IPS-18c (cell line): ENCODE measurements around the gene LYRM9.
"Not testable (repeated sequence)": the region's sequence is repeated elsewhere in the genome, so short reads cannot be mapped to it uniquely, and the experiment has no call there.

Source experiments
- H3K4me3 ChIP-seq: 2 replicates; pipeline ENCODE4 v1.7.0; 2013; ENCODE audit warnings: low read depth, mild to moderate bottlenecking, low read length, moderate library complexity; ENCODE audit not compliant: insufficient read depth
- H3K9me3 ChIP-seq: one replicate; pipeline ENCODE4 v1.6.1; 2013; ENCODE audit warnings: mild to moderate bottlenecking, low read length, moderate library complexity; ENCODE audit not compliant: control insufficient read depth, insufficient read depth

LYRM9 gene

DNA sequence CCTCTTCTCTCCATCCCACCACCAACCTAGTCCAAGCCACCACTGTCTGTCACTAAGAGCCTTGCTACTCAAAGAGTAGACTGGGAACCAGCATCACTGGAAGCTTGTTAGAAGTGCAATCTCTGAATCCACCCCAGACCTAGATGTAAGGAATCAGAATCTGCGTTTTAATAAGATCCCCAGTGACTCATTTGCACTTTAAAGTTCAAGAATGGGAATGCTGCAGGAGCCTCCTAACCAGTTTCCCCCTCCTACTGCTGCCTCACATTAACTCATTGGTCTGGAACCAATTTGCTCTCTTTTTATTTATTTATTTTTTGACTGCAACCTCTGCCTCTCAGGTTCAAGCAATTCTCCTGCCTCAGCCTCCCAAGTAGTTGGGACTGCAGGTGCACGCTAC is 19.8 kb upstream of the LYRM9 start:
- no peaks in the 10 kb centered on the region for H3K9me3 ChIP-seq
- H3K4me3 ChIP-seq = no peak overlapping the region

DNA sequence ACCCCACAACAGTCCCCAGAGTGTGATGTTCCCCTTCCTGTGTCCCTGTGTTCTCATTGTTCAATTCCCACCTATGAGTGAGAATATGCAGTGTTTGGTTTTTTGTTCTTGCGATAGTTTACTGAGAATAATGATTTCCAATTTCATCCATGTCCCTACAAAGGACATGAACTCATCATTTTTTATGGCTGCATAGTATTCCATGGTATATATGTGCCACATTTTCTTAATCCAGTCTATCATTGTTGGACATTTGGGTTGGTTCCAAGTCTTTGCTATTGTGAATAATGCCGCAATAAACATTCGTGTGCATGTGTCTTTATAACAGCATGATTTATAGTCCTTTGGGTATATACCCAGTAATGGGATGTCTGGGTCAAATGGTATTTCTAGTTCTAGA is 19.1 kb upstream of the LYRM9 start:
- H3K9me3 ChIP-seq, H3K4me3 ChIP-seq: not testable (repeated sequence)

GRCh38 chr17:27907976-27908558 is 14.9 kb upstream of the LYRM9 start:
- H3K4me3 ChIP-seq = no peak overlapping the region
- no peaks in the 10 kb centered on the region for H3K9me3 ChIP-seq

GRCh38 chr17:27906623-27907022 is 13.5 kb upstream of the LYRM9 start:
- Histone ChIP-seq H3K4me3 (no peak overlapping the region), H3K9me3 (no peaks in the 10 kb centered on the region)

DNA sequence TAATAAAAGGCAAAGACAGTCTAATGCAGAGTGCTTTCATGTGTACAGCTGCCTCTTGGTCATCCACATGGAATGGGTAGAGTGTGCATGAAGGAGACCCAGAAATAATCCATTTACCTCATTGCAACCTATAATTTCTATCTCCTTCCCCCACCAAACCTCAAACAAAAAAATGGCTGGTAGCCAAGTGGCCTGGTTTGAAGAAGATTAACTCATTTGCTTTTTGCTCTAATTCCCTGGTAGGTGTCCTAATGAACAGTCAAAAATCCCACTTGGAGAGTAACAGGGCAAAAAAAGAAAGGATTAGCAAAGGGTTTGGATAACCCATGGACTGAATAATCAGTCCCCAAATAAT is 13.0 kb upstream of the LYRM9 start:
- H3K9me3 ChIP-seq = no peaks in the 10 kb centered on the region
- H3K4me3 ChIP-seq = no peak overlapping the region

DNA sequence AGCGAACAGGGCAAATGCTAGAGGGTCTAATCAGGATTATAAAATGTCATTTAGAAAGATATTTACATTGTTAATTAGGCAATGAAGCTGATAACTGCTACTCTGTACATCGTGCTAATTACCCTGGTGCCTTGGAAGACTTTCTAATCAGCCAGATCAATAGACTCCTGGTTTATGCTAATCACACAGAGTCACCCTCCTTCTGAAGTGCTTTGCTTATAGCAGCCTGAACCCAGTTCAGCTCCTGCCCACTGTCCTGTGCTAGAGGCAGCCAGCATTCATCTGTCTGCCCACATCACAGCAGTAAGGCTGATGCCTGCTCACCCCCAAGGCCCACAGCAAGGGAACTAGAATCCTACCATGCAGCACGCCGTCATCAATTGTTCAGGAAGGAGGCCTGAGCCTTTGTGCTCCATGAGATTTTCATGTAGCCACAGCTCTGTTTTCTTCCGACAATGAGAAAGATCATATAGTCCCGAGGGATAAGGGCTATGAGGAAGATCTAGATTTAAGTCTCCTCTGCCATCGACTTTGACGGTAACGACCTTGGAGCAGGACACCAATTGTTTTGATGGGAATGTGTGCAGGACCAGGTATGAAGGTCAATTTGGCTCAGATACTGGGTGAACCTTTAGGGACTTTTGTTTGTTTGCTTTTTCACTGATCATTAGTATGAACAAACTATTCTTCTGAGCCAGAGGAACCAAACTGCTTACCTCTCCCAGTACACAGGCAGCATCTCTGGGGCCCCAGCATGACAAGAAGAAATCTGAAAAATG is 12.5 kb upstream of the LYRM9 start:
- H3K4me3 ChIP-seq = no peak overlapping the region
- H3K9me3 ChIP-seq = no peaks in the 10 kb centered on the region

DNA sequence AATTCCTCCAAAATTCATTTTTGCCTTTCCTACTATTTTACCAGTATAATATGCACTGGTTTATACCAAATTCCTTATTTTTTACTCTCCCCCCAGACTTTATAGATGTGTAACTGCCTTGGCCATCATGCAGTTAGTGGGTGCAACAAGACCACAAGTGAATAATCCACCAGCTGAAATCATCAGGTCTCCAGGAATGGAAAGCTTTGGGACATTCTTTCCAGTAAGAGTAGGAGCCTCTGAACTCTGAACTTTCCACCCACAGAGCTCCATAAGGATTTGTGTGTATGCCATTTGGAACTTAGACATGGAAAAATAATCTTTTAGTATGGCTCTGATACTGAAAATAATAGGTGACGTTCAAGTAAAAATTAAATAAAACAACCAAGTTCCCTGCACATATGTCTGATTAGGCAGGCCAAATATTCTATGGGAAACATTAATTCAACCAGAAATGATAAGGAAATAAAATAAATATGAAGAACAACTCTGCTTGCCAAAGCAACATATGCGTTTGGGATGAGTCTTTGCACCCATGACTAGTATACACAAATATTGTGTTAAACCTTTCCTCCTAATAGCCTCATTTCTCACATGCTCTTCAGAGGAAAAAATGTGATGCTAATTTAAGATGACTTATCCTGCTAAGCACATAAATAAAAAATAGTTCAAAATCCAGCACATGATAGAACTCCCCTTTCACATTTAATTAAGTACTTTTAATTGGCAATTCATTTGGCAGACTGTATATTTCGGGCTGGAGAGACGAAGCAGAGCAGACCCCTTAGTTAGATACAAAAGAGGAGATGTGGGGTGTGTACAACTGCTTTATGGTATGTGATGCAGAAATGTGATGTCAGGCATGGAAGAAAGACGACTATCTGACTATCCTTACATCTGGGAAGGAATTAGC is 11.6 kb upstream of the LYRM9 start:
- Histone ChIP-seq H3K9me3 (no peaks in the 10 kb centered on the region), H3K4me3 (no peak overlapping the region)

DNA sequence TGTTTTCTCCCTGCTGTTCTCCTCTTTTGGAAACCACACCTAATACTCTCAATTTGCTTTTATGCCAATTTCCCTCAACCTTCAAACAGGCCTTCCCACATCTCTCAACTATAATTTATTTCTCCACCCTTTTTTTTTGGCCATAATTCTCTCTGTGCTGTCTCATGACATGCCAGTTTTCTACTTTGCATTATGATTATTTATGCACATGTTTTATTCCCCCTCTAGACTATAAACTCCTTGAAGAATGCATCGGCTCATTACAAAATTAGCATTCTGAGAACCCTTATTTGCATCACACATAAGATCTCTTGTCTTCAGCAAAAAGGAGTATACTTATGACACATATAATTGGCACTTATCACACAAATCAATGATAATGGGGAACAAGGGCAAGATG is 10.9 kb upstream of the LYRM9 start:
- no peaks in the 10 kb centered on the region for H3K9me3 ChIP-seq
- H3K4me3 ChIP-seq = no peak overlapping the region

- Histone ChIP-seq H3K4me3 (no peak overlapping the region), H3K9me3 (no peaks in the 10 kb centered on the region)
Observed at GRCh38 chr17:27899525-27899924, 6.4 kb upstream of the LYRM9 start.

DNA sequence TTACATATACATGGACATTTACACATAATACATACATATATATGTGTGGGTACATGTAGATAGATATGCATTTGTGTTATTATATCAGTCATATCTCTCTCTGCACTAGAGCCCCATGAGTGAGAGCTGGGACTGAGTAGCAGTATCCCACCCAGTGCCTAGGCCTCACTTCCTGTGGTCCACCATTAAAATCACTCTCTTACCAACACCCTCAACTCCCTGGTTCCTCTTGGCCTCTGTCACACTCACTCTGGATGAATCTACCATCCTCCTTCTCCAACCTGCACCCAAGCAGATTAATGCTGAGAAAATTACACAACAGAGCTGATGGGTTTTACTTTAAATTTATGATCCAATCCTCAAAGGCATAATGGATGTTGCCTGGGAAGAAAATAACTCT is 4.9 kb upstream of the LYRM9 start:
- H3K4me3 ChIP-seq = no peak overlapping the region
- H3K9me3 ChIP-seq = no peaks in the 10 kb centered on the region

GRCh38 chr17:27896701-27897100 is 3.5 kb upstream of the LYRM9 start:
- Histone ChIP-seq H3K9me3 (no peaks in the 10 kb centered on the region), H3K4me3 (no peak overlapping the region)

DNA sequence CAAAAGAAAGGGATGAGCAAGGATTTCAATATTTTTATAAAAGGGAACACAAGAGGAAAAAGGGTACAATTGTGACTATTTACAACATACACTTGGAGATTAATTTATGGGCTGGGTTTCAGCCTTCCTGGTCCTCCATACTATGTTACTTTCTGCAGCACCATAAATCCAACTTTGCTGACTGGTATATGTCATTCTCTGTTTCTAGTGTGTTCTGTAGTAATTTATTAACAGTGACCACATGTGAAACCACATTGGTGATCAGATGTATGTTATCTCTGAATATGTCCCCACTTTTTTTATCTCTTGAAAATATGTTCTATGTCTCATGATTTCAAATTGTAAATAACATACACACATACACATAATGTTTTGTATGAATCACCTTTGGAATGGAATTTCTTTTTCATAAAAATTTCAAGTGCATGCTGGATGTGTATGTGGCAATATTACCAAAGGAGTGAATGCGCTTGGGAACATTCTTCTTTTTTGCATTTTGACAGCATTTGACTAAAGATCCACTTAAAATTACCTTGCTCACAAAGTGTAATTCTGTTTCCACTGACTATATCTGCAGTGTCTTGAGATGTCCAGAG is 2.9 kb upstream of the LYRM9 start:
- Histone ChIP-seq H3K9me3 (no peaks in the 10 kb centered on the region), H3K4me3 (no peak overlapping the region)

GRCh38 chr17:27895123-27895895 is 2.1 kb upstream of the LYRM9 start:
- Histone ChIP-seq H3K9me3 (no peaks in the 10 kb centered on the region), H3K4me3 (no peak overlapping the region)

DNA sequence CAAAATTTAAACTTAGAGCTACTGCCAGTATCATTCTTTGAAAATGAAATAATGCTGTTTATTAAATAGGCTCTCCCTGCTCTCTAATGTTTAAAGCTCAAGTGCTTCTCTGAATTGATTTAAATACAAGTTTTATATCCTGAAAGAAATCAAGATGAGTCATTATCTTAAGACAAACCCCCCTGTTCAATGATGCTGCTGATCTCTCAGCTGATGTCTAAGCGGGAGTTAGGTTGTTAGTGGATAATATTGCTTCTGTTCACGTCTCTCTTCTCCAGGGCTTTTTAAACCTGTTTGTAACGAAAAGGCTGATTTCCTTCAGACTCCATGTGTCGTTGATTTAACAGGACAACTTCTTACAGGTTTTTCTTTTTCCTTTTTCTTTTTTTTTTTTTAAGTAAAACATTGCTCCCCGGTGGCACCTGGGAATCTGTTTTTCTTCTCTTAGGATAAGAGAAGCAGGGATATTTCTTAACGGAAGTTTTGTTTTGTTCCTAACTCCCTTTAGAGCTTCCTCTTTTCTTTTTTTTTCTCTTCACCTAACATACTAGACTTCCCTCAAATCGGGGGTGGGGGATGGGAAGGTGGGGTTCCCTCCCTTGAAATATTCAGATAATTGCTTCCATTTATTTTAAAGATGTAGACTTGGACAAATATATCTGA is 807 bp upstream of the LYRM9 start:
- Histone ChIP-seq H3K4me3 (no peak overlapping the region), H3K9me3 (no peaks in the 10 kb centered on the region)

DNA sequence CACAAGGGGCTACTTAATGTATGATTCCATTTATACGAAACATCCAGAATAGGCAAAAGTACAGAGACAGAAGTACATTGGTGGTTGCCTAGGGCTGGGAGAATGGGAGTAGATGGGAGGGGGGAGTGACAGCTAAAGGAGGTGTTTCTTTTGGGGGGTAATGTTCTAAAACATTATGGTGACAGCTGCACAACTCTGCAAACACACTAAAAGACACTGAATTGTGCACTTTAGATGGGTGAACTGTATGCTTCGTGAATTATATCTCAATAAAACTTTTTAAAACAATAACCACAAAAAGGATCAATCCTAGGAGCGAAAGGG is 661 bp downstream of the LYRM9 start:
- Histone ChIP-seq H3K9me3 (no peaks in the 10 kb centered on the region), H3K4me3 (peak overlapping the region; percentile 55)

DNA sequence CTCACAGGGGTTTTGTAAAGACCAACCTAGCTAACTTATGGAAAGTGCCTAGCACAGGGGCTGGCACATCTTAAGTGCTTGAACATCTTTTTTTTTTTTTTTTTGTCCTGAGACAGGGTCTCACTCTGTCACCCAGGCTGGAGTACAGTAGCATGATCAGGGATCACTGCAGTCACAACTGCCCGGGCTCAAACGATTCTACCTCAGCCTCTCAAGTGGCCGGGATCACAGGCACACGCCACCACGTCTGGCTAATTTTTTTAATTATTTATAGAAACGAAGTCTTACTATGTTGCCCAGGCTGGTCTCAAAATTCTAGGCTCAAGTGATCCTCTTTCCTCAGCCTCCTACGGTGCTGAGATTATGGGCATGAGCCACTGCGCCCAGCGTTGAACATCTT is 1.3 kb downstream of the LYRM9 start:
- Histone ChIP-seq H3K4me3 (no peak overlapping the region), H3K9me3 (no peaks in the 10 kb centered on the region)
